ENCODE results near the gene CCM2. TPM values are rescaled to one million over a fixed set of nuclear protein-coding genes. Genes with fewer than 3 reads are reported as not detected.

CCM2 gene
- total and polyA plus RNA-seq, 4 donors: 21.7 to 57.6 (median 51.1) TPM

DNA sequence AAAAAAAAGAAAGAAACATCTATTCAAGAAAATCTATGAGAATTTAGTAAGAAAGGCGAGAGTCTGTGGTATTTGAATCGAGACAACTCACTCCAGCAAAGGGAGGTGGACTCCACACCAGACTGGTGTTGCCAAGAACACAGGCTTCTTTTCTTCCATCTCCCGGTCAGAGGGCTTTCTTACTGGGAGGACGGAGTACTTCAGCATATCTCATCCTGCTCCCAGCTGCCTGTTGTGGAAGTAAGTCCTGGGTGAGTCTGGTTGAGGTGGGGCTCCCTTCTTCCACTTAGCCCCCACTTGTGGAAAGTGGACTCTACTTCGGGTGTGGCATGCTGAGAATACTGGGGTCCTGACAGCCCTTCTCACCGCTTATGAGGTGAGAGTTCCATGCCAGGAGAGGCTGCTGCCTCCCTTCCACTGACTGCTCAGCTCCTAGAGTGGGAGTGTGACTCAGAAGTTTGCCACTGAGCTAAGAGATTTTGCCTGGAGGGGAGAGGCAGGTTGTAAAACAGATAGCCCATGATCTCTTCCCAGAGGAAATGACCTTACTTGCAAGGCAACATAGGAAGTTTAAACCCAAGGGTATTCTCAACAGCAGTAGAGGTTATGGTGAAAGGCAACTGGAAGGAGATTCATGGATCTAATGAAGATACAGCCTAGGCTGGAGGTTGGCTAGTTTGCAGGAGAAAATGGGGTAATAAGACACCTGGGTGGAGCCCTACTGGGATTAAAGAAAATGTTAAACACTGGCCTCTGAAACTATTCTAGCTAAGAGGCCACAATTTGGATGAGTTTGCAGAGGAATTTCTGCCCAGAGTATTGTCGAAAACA lies 92.3 kb downstream of the CCM2 start:
- TF ChIP-seq, protein P1, sequence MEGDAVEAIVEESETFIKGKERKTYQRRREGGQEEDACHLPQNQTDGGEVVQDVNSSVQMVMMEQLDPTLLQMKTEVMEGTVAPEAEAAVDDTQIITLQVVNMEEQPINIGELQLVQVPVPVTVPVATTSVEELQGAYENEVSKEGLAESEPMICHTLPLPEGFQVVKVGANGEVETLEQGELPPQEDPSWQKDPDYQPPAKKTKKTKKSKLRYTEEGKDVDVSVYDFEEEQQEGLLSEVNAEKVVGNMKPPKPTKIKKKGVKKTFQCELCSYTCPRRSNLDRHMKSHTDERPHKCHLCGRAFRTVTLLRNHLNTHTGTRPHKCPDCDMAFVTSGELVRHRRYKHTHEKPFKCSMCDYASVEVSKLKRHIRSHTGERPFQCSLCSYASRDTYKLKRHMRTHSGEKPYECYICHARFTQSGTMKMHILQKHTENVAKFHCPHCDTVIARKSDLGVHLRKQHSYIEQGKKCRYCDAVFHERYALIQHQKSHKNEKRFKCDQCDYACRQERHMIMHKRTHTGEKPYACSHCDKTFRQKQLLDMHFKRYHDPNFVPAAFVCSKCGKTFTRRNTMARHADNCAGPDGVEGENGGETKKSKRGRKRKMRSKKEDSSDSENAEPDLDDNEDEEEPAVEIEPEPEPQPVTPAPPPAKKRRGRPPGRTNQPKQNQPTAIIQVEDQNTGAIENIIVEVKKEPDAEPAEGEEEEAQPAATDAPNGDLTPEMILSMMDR (IDR thresholded peaks at IDR 0.05; ENCODE audit: control extremely low read depth, extremely low read depth): no peak
- Histone ChIP-seq H3K4me3 (no peak overlapping the region), H3K36me3 (ENCODE audit: control insufficient read depth in 4 of 4, insufficient read depth in 4 of 4, low read length in 4 of 4) (no peaks in the 10 kb centered on the region), H3K9me3 (ENCODE audit: control insufficient read depth in 4 of 4, insufficient read depth in 3 of 4, low read length in 3 of 4) (no peaks in the 10 kb centered on the region), H3K27ac (ENCODE audit: low read depth in 1 of 2, low read length in 1 of 2) (no peak overlapping the region), H3K27me3 (ENCODE audit: control insufficient read depth in 3 of 3, insufficient read depth in 3 of 3, low read length in 2 of 3) (no peaks in the 10 kb centered on the region), H3K9ac (ENCODE audit: insufficient read depth in 1 of 2, low read length in 2 of 2) (no peak overlapping the region), H3K4me1 (ENCODE audit: control insufficient read depth in 5 of 5, insufficient read depth in 5 of 5, low read length in 5 of 5) (peaks cover 0 to 11% (median 0%) of the 10 kb centered on the region in 5 donors)
- DNase-seq (no peak), ATAC-seq (ENCODE audit: insufficient read depth, low FRiP score) (no peak)
- 63 to 76% methylated on average over 7 of the region's 7 CpGs for WGBS, 2 donors

DNA sequence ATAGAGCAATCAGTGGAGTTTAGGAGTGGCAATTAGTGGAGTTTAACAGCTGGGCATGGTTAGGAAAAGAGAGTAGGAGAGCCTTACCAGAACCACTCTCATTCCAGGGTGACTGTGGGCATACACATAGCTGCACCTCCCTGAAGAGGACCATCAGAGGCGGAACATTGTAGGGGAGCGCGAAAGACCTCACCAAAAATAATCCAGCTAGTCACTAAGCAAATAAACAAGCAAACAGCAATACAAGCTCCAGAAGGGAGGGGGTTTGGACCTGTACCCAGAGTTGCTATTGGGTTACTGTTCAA lies 92.9 kb downstream of the CCM2 start:
- no peak overlapping the region for H3K9ac ChIP-seq (ENCODE audit: insufficient read depth in 1 of 2, low read length in 2 of 2)
- WGBS, 2 donors: 65 to 84% methylated on average over 3 of the region's 3 CpGs
- no peaks in the 10 kb centered on the region for H3K27me3 ChIP-seq (ENCODE audit: control insufficient read depth in 3 of 3, insufficient read depth in 3 of 3, low read length in 2 of 3)
- ATAC-seq (ENCODE audit: insufficient read depth, low FRiP score) (no peak), DNase-seq (no peak)
- no peaks in the 10 kb centered on the region for H3K36me3 ChIP-seq (ENCODE audit: control insufficient read depth in 4 of 4, insufficient read depth in 4 of 4, low read length in 4 of 4)
- H3K27ac ChIP-seq (ENCODE audit: low read depth in 1 of 2, low read length in 1 of 2): no peak overlapping the region
- TF ChIP-seq, protein P1 (IDR thresholded peaks at IDR 0.05; ENCODE audit: control extremely low read depth, extremely low read depth): no peak
- peaks cover 0 to 9% (median 0%) of the 10 kb centered on the region in 5 donors for H3K4me1 ChIP-seq (ENCODE audit: control insufficient read depth in 5 of 5, insufficient read depth in 5 of 5, low read length in 5 of 5)
- no peaks in the 10 kb centered on the region for H3K9me3 ChIP-seq (ENCODE audit: control insufficient read depth in 4 of 4, insufficient read depth in 3 of 4, low read length in 3 of 4)
- H3K4me3 ChIP-seq: no peak overlapping the region

DNA sequence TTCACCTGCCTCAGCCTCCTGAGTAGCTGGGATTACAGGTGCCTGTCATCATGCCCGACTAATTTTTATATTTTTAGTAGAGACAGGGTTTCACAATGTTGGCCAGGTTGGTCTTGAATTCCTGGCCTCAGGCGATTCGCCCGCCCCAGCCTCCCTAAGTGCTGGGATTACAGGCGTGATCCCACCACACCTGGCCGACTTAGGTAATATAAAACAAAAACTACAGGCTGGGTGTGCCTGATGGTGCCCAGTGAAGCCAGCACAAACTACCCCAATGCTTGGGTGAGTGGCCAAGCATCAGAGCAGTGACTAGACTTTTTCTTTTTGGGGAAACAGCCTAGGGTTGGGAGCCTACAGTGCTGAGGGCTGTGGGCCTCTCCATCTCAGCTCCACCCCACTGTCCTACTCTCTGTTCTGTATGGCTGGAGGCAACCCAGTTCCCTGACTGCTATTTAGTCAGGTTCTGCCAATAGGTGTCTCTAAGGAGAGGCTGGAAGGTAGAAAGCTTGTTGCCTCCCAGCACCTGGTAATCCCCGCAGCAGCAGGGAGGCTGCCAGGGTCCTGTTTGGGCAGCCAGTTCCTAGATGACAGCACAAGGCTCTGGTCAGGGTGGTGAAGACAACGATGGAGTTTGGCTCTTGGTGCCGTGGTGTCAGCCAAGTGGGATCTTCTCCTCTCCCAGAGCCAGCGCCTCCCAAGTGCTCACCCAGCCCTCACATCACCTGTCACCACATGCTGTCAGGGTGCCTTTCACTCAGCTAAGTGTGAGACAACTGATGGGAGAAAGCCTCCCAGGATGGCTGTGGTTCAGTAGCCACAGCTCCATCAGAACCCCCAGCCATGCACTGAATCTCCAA lies 99.2 kb downstream of the CCM2 start:
- DNase-seq (no peak), ATAC-seq (ENCODE audit: insufficient read depth, low FRiP score) (no peak)
- 92 to 98% methylated on average over 10 of the region's 10 CpGs for WGBS, 2 donors

More for the DNA sequence above, 99.2 kb downstream of the CCM2 start:
- Histone ChIP-seq H3K4me1 (ENCODE audit: control insufficient read depth in 5 of 5, insufficient read depth in 5 of 5, low read length in 5 of 5) (no peaks in the 10 kb centered on the region), H3K4me3 (no peak overlapping the region), H3K9ac (ENCODE audit: insufficient read depth in 1 of 2, low read length in 2 of 2) (no peak overlapping the region), H3K36me3 (ENCODE audit: control insufficient read depth in 4 of 4, insufficient read depth in 4 of 4, low read length in 4 of 4) (peaks cover 16 to 51% (median 29%) of the 10 kb centered on the region in 4 donors), H3K27ac (ENCODE audit: low read depth in 1 of 2, low read length in 1 of 2) (no peak overlapping the region), H3K27me3 (ENCODE audit: control insufficient read depth in 3 of 3, insufficient read depth in 3 of 3, low read length in 2 of 3) (no peaks in the 10 kb centered on the region), H3K9me3 (ENCODE audit: control insufficient read depth in 4 of 4, insufficient read depth in 3 of 4, low read length in 3 of 4) (no peaks in the 10 kb centered on the region)
- TF ChIP-seq, protein P1 (IDR thresholded peaks at IDR 0.05; ENCODE audit: control extremely low read depth, extremely low read depth): no peak

Measured in lung (tissue), 12 donors.